Measurements from ENCODE around the gene DPYSL3.

DNA sequence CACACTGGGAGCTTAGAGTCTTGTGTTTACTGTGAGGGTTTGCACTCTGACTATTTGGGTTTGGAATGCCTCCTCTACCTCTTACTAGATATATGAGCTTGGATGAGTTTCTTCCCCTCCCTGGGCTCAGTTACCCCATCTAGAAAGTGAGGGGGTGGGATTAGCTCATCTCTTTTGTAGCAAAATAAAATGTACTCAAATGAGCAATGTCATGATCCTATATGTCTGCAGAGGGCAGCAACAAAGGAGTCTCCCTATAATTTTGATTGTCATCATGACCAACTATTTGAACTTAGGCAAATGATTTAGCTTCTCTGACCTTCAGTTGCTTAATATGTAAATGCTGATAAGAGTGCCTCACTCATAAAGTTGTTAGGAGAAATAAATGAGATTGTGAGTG lies 109.0 kb downstream of the DPYSL3 start:
- TF ChIP-seq CTCF (IDR thresholded peaks at IDR 0.05; ENCODE audit: low read length) (no peak), EZH2phosphoT487 (IDR thresholded peaks at IDR 0.05; ENCODE audit: low read length) (no peak)
